IPS-20b (cell line): ENCODE results near the gene MYG1.
"Not testable (repeated sequence)": the region's sequence is repeated elsewhere in the genome, so short reads cannot be mapped to it uniquely, and the experiment has no call there.

ENCODE experiments used
- H3K27ac ChIP-seq: one replicate; pipeline ENCODE4 v1.5.1; 2013; ENCODE audit warnings: low read length
- H3K27me3 ChIP-seq: 2 replicates; pipeline ENCODE4 v1.6.1; 2013; ENCODE audit warnings: mild to moderate bottlenecking, low read length, inconsistent platforms; ENCODE audit not compliant: insufficient read depth
- H3K36me3 ChIP-seq: 2 replicates; pipeline ENCODE4 v1.6.1; 2013; ENCODE audit warnings: low read depth, mild to moderate bottlenecking, inconsistent platforms, low read length, moderate library complexity; ENCODE audit not compliant: insufficient read depth
- H3K4me1 ChIP-seq: 2 replicates; pipeline ENCODE4 v1.6.1; 2013; ENCODE audit warnings: mild to moderate bottlenecking, control low read depth, inconsistent platforms, low read length, moderate library complexity; ENCODE audit not compliant: insufficient read depth
- H3K4me3 ChIP-seq: 2 replicates; pipeline ENCODE4 v1.5.1; 2013; ENCODE audit warnings: mild to moderate bottlenecking, low read length, inconsistent platforms
- H3K9ac ChIP-seq: 2 replicates; pipeline ENCODE4 v1.6.1; 2013; ENCODE audit warnings: low read depth, mild to moderate bottlenecking, inconsistent platforms, low read length, moderate library complexity
- H3K9me3 ChIP-seq: 2 replicates; pipeline ENCODE4 v1.6.1; 2013; ENCODE audit warnings: mild to moderate bottlenecking, low read depth, low read length, inconsistent platforms; ENCODE audit not compliant: insufficient read depth

MYG1 gene

DNA sequence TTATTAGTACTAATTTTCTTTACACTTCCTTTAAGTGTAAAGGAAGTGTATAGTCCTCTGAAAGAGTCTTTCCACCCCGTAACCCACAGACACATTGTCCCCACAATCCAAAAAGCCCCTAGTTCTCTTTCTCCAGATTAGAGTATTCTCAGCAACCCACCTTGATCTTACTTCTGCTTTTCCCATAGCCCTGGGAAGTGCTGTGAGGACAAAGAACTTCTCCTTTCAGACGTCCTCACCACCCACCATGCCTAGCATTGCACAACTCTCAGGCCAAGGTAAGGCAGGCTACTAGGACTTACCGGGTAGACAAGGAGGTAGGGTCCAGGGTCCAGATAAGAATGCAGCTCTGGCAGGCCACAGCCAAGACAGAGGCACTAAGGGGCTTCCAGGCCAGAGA, 14.5 kb downstream of the MYG1 start:
- Histone ChIP-seq H3K36me3 (peaks cover 53% of the 10 kb centered on the region), H3K27ac (no peak overlapping the region), H3K4me1 (no peaks in the 10 kb centered on the region), H3K9me3 (no peaks in the 10 kb centered on the region), H3K27me3 (no peaks in the 10 kb centered on the region), H3K9ac (no peak overlapping the region), H3K4me3 (no peak overlapping the region)

DNA sequence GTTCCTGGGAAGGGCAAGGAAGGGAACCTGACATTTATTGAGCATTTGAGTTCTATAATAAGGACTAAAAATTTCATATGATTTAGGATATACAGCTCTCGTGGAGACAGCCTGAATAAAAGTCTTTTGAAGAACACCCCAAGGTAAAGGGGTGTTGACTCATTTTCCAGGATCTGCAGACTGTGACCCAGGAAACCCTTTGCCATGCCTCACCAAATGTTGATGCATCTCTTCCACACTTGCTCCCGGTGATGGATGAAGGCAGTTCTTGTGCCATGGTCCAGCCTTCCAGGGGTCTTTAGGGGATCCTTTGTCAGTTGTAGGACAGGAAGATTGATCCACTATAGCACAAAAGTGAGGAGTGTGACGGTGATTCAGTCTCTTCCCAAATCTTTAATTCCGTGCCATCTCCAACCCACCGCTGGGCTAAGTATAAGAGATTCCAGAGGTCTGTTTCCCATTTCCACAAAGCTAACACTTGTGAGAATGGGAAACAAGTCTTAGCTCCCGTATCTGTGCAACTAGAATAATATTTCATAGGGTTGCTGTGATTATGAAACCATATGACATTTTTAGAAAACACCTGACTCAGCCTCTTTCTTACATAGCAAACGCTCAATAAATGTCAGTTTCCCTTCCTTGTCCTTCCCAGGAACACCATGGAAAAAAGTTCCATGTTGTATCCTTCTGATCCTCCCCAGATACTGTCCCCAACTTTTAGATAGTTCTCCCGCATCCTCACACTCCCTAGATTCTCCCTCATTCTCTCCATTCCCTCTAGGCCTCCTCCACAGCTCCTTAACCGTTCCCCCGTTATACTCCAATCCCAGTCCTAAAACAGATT, 21.1 kb downstream of the MYG1 start:
- peaks cover 30% of the 10 kb centered on the region for H3K27me3 ChIP-seq
- no peaks in the 10 kb centered on the region for H3K9me3 ChIP-seq
- peaks cover 27% of the 10 kb centered on the region for H3K36me3 ChIP-seq
- no peak overlapping the region for H3K27ac ChIP-seq
- peak overlapping the region; percentile 95 for H3K9ac ChIP-seq
- H3K4me1 ChIP-seq, result peaks cover 9% of the 10 kb centered on the region
- H3K4me3 ChIP-seq, result peak overlapping the region; percentile 94

- Histone ChIP-seq H3K36me3 (peaks cover 6% of the 10 kb centered on the region), H3K9ac (peak overlapping the region; percentile 1; the same call in 1 of the 2 replicates)
Measured at GRCh38 chr12:53324113-53324778, 24.8 kb downstream of the MYG1 start.

GRCh38 chr12:53324779-53325510, 25.4 kb downstream of the MYG1 start:
- Histone ChIP-seq H3K4me3 (peak overlapping the region; percentile 61), H3K9ac (peak overlapping the region; percentile 59; the same call in 1 of the 2 replicates), H3K4me1 (peaks cover 9% of the 10 kb centered on the region), H3K27me3 (peaks cover 70% of the 10 kb centered on the region), H3K9me3 (no peaks in the 10 kb centered on the region), H3K36me3 (peaks cover 3% of the 10 kb centered on the region; the same call in 1 of the 2 replicates), H3K27ac (no peak overlapping the region)

More at GRCh38 chr12:53324113-53324778, 24.8 kb downstream of the MYG1 start:
- Histone ChIP-seq H3K4me1 (peaks cover 9% of the 10 kb centered on the region), H3K27ac (no peak overlapping the region), H3K27me3 (peaks cover 67% of the 10 kb centered on the region), H3K4me3 (peak overlapping the region; percentile 61), H3K9me3 (no peaks in the 10 kb centered on the region)

- H3K36me3 ChIP-seq, result no peaks in the 10 kb centered on the region
- H3K4me3 ChIP-seq, result peak overlapping the region; percentile 61
- peak overlapping the region; percentile 59; the same call in 1 of the 2 replicates for H3K9ac ChIP-seq
- no peaks in the 10 kb centered on the region for H3K9me3 ChIP-seq
- H3K27ac ChIP-seq, result no peak overlapping the region
- H3K4me1 ChIP-seq, result peaks cover 9% of the 10 kb centered on the region
- H3K27me3 ChIP-seq, result peaks cover 70% of the 10 kb centered on the region
Measured at GRCh38 chr12:53325511-53326061, 26.1 kb downstream of the MYG1 start.

DNA sequence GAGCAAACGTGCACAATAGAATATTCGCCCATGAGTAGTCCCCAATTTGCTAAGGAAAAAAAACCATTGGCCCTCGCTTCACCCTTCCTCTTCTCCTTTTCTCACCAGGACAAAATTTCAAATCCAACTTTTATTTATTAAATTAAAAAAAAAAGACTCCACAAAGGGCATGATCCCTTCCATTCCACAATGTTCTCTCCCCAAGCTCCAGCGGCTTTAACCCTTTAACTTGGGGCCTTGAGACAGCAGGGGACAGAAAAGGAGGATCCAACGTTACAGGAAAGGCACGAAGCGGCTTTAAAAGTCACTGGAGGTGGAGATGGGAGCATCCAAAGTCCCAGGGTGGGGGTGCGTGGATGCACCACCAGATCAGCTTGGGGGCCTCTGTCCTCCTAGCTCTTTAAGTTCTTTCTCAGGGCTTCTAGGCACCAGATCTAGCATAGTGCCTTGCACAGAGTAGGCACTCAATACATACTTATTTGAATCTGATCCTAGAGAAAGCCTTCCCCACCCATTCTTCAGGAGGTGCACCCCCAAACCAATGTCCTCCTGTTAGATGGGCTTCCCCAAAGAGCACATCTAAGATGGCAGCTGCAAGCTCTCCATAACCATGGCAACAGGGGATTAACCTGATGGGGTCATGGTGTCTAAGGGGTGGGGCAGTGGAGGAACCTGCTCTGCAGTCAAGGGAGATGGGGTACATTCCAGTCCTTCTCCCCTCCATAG, 27.1 kb downstream of the MYG1 start:
- Histone ChIP-seq H3K36me3 (no peaks in the 10 kb centered on the region), H3K4me3 (0 out of 2 replicates have a peak overlapping the region, but pooled peaks have one; percentile 61), H3K27me3 (peaks cover 72% of the 10 kb centered on the region), H3K27ac (no peak overlapping the region), H3K9ac (no peak overlapping the region), H3K4me1 (peaks cover 6% of the 10 kb centered on the region; the same call in 1 of the 2 replicates), H3K9me3 (no peaks in the 10 kb centered on the region)

GRCh38 chr12:53327435-53328042, 28.0 kb downstream of the MYG1 start:
- H3K9ac ChIP-seq, result no peak overlapping the region
- no peaks in the 10 kb centered on the region for H3K9me3 ChIP-seq
- H3K4me1 ChIP-seq, result peaks cover 6% of the 10 kb centered on the region; the same call in 1 of the 2 replicates
- H3K36me3 ChIP-seq, result no peaks in the 10 kb centered on the region
- peaks cover 72% of the 10 kb centered on the region for H3K27me3 ChIP-seq
- H3K27ac ChIP-seq, result no peak overlapping the region
- no peak overlapping the region for H3K4me3 ChIP-seq

- Histone ChIP-seq H3K36me3 (no peaks in the 10 kb centered on the region), H3K4me3 (no peak overlapping the region), H3K27ac (no peak overlapping the region), H3K27me3 (peaks cover 66% of the 10 kb centered on the region), H3K9me3 (no peaks in the 10 kb centered on the region), H3K9ac (no peak overlapping the region), H3K4me1 (peaks cover 6% of the 10 kb centered on the region; the same call in 1 of the 2 replicates)
Measured at GRCh38 chr12:53328043-53328435, 28.5 kb downstream of the MYG1 start.

GRCh38 chr12:53330671-53331070, 31.2 kb downstream of the MYG1 start:
- H3K9me3 ChIP-seq, result no peaks in the 10 kb centered on the region
- H3K36me3 ChIP-seq, result no peaks in the 10 kb centered on the region
- no peak overlapping the region for H3K4me3 ChIP-seq
- H3K27ac ChIP-seq, result no peak overlapping the region
- no peak overlapping the region for H3K9ac ChIP-seq
- no peaks in the 10 kb centered on the region; the same call in 1 of the 2 replicates for H3K4me1 ChIP-seq
- H3K27me3 ChIP-seq, result peaks cover 43% of the 10 kb centered on the region

DNA sequence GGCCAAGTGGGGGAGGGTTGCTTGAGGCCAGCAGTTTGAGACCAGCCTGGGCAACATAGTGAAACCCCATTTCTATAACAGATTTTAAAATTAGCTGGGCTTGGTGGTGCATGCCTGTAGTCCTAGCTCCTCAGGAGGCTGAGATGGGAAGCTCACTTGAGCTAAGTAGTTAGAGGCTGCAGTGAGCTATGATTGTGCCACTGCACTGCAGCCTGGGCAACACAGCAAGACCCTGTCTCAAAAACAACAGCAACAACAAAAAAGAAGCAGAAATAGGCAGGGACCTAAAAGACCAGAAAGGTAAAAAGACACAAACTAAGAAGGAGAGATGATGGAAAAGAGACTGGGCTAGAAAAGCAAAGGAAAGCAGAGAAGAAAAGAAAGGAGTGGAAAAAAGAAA, 32.8 kb downstream of the MYG1 start:
- H3K9me3 ChIP-seq, H3K4me1 ChIP-seq, H3K4me3 ChIP-seq, H3K27ac ChIP-seq, H3K9ac ChIP-seq, H3K36me3 ChIP-seq: not testable (repeated sequence)
- H3K27me3 ChIP-seq, result peaks cover 35% of the 10 kb centered on the region
